HL-60 (cell line): ENCODE results near the gene RGS6.

Source experiments
- DNase-seq, 2 experiments: peaks; one replicate each; pipeline ENCODE4 v3.0.0-alpha.2; 2010 to 2020; ENCODE audit warnings: low read depth in 1 of 2, low spot score in 1 of 2
- H3K27ac ChIP-seq: fragments of 250-450 bp; sonication (Bioruptor Pico); replicated peaks from 2 replicates; pipeline ENCODE4 v1.5.1; 2020; ENCODE audit warnings: mild to moderate bottlenecking, moderate library complexity
- H3K27me3 ChIP-seq: fragments of 250-450 bp; sonication (Bioruptor Pico); 2 replicates; pipeline ENCODE4 v1.5.1; 2021; ENCODE audit warnings: mild to moderate bottlenecking, moderate library complexity; ENCODE audit not compliant: insufficient read depth, poor library complexity, severe bottlenecking
- H3K4me3 ChIP-seq: replicated peaks from 2 replicates; pipeline ENCODE4 v1.5.1; 2011; ENCODE audit warnings: mild to moderate bottlenecking, control low read depth, low read length; ENCODE audit not compliant: insufficient read depth
- CTCF ChIP-seq: IDR thresholded peaks from one replicate; pipeline ENCODE4 v1.5.1; 2011; ENCODE audit warnings: low read length, control low read depth, inconsistent platforms; ENCODE audit not compliant: insufficient read depth
- GABPA ChIP-seq: IDR thresholded peaks from 2 replicates; pipeline ENCODE4 v1.6.1; 2012; ENCODE audit warnings: low read depth
- POLR2AphosphoS5 ChIP-seq: IDR thresholded peaks from 2 replicates; pipeline ENCODE4 v1.6.1; 2012; ENCODE audit warnings: low read depth
- SPI1 ChIP-seq: IDR thresholded peaks from 2 replicates; pipeline ENCODE4 v1.6.1; 2012; ENCODE audit warnings: low read depth, mild to moderate bottlenecking, borderline replicate concordance
- TF ChIP-seq, protein P1 (sequence below): IDR thresholded peaks from 2 replicates; pipeline ENCODE4 v1.6.1; 2012; ENCODE audit warnings: low read depth; ENCODE audit not compliant: insufficient replicate concordance

Gene RGS6

GRCh38 chr14:72513346-72513745 lies 581.1 kb downstream of the RGS6 start:
- TF ChIP-seq CTCF: no peak
- TF ChIP-seq POLR2AphosphoS5: no peak
- TF ChIP-seq GABPA: no peak
- TF ChIP-seq, protein P1, sequence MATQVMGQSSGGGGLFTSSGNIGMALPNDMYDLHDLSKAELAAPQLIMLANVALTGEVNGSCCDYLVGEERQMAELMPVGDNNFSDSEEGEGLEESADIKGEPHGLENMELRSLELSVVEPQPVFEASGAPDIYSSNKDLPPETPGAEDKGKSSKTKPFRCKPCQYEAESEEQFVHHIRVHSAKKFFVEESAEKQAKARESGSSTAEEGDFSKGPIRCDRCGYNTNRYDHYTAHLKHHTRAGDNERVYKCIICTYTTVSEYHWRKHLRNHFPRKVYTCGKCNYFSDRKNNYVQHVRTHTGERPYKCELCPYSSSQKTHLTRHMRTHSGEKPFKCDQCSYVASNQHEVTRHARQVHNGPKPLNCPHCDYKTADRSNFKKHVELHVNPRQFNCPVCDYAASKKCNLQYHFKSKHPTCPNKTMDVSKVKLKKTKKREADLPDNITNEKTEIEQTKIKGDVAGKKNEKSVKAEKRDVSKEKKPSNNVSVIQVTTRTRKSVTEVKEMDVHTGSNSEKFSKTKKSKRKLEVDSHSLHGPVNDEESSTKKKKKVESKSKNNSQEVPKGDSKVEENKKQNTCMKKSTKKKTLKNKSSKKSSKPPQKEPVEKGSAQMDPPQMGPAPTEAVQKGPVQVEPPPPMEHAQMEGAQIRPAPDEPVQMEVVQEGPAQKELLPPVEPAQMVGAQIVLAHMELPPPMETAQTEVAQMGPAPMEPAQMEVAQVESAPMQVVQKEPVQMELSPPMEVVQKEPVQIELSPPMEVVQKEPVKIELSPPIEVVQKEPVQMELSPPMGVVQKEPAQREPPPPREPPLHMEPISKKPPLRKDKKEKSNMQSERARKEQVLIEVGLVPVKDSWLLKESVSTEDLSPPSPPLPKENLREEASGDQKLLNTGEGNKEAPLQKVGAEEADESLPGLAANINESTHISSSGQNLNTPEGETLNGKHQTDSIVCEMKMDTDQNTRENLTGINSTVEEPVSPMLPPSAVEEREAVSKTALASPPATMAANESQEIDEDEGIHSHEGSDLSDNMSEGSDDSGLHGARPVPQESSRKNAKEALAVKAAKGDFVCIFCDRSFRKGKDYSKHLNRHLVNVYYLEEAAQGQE: no peak
- TF ChIP-seq SPI1: no peak
- Histone ChIP-seq H3K27ac (no peak overlapping the region), H3K4me3 (no peak overlapping the region), H3K27me3 (no peaks in the 10 kb centered on the region)
- no peak for DNase-seq

DNA sequence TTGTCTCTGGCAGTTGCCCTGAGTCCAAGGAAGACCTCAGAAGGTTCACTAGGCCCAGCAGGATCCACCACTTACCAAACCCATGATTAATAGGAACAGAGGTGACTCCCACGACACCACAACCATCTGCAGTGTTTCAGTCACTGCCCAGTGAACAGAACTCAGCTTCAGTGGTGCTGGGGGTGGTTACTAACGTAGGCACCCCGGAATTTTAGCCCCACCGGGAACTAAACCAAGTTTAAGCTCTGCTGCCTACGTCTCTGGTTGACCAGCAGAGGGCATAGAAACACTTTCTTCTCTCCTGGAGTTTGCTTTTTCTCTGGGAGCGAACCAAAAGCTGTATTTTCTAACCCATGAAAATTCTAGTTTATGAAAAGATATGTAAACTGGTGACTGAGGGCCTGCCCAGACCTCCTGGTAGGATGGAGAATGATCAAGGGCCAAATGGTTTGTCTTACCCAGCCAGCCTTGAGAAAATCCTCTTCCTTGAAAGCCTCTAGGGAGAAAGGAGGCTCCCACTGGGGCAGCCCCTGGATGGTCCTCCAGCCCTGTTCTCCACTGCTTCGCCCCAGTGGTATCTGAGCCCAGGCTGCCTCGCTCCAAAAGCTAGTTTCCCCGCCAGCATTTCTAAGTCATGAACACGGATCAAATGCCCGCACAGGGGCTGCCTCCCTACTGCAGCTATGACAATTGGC lies 581.9 kb downstream of the RGS6 start:
- no peaks in the 10 kb centered on the region for H3K27me3 ChIP-seq
- TF ChIP-seq SPI1: no peak
- TF ChIP-seq CTCF: peak; percentile 2
- H3K27ac ChIP-seq: no peak overlapping the region
- no peak overlapping the region for H3K4me3 ChIP-seq
- DNase-seq: no peak

DNA sequence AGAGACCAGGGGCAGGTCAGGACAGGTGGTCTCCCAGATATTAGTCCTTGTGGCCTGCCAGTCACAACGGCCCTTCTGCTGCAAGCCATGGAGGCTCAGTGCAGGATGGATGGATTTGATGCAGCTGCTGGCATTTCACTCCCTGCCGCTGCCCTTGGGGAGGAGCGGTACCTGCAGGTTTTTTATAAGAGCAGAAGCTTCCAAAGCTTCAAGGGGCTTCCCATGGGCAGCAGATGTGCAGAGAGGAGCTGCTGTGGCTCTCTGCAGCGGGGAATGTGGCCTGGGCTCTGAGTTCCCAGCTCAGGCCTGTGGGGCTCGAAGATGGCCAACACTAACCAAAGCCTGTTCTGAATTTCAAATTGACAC lies 582.4 kb downstream of the RGS6 start:
- no peak overlapping the region for H3K4me3 ChIP-seq
- H3K27me3 ChIP-seq: no peaks in the 10 kb centered on the region
- H3K27ac ChIP-seq: no peak overlapping the region
- TF ChIP-seq, protein P1: no peak
- no peak for DNase-seq

- TF ChIP-seq GABPA (no peak), CTCF (no peak), SPI1 (no peak), POLR2AphosphoS5 (no peak)
- TF ChIP-seq, protein P1: no peak
- DNase-seq: no peak
Measured at GRCh38 chr14:72515779-72516770, 583.8 kb downstream of the RGS6 start.

More at GRCh38 chr14:72515779-72516770, 583.8 kb downstream of the RGS6 start:
- Histone ChIP-seq H3K27ac (no peak overlapping the region), H3K4me3 (no peak overlapping the region), H3K27me3 (no peaks in the 10 kb centered on the region)
